Mucosa of stomach (tissue), 1 donor: ENCODE measurements around the gene NUB1.

Experiments
- H3K27me3 ChIP-seq: one replicate; pipeline ENCODE4 v1.7.0; 2013; ENCODE audit warnings: mild to moderate bottlenecking, low read length; ENCODE audit not compliant: control insufficient read depth, insufficient read depth
- H3K36me3 ChIP-seq: one replicate; pipeline ENCODE4 v1.7.0; 2013; ENCODE audit warnings: low read length; ENCODE audit not compliant: control insufficient read depth, insufficient read depth
- H3K4me1 ChIP-seq: one replicate; pipeline ENCODE4 v1.7.0; 2013; ENCODE audit warnings: mild to moderate bottlenecking, low read length; ENCODE audit not compliant: control insufficient read depth, insufficient read depth
- H3K4me3 ChIP-seq: one replicate; pipeline ENCODE4 v1.7.0; 2013; ENCODE audit warnings: low read length
- H3K9ac ChIP-seq: one replicate; pipeline ENCODE4 v1.7.0; 2013; ENCODE audit warnings: mild to moderate bottlenecking, low read length, moderate library complexity
- H3K9me3 ChIP-seq: one replicate; pipeline ENCODE4 v1.7.0; 2013; ENCODE audit warnings: mild to moderate bottlenecking, low read length, moderate library complexity; ENCODE audit not compliant: control insufficient read depth
- donor health status: Pancreatic carcinoma.

NUB1 gene

DNA sequence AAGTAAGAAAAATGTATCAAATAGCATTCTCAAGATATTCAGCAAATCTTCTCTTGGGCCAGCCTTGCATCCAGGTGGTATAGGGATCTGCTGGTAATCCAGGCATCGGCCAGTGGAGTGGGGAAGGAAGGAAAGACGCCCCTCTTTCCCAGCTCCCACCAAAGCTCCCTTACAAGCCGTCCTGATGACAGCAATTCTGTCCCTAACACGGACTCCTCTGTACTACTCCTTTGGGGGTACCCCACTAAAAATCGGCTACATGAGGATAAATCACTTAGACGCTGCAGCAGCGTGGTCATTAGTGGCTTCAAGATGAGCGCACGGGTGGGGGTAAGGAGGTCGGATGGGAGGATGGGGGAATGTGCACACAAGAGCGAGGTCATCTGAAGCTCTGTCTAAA lies 24.7 kb upstream of the NUB1 start:
- no peaks in the 10 kb centered on the region for H3K4me1 ChIP-seq
- H3K4me3 ChIP-seq = no peak overlapping the region
- H3K9ac ChIP-seq = no peak overlapping the region
- H3K27me3 ChIP-seq = no peaks in the 10 kb centered on the region
- H3K9me3 ChIP-seq = no peaks in the 10 kb centered on the region
- no peaks in the 10 kb centered on the region for H3K36me3 ChIP-seq

DNA sequence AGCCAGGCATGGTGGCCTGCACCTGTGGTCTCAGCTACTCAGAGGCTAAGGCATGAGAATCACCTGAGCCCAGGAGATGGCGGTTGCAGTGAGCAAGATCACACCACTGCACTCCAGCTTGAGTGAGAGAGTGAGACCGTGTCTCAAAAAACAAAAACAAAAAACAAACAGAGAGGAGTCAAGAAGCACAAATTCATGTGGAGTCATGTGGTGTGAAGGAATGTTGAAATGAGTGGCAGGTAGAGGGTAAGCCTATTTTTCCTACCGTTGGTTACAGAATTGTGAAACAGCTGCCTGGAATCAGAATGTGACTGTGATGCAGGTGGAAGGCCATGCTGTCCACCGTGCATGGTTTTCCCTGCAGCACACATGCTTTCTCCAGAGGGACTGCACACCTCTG lies 23.7 kb upstream of the NUB1 start:
- no peaks in the 10 kb centered on the region for H3K4me1 ChIP-seq
- no peaks in the 10 kb centered on the region for H3K36me3 ChIP-seq
- no peak overlapping the region for H3K4me3 ChIP-seq
- no peaks in the 10 kb centered on the region for H3K27me3 ChIP-seq
- H3K9me3 ChIP-seq = no peaks in the 10 kb centered on the region
- no peak overlapping the region for H3K9ac ChIP-seq

DNA sequence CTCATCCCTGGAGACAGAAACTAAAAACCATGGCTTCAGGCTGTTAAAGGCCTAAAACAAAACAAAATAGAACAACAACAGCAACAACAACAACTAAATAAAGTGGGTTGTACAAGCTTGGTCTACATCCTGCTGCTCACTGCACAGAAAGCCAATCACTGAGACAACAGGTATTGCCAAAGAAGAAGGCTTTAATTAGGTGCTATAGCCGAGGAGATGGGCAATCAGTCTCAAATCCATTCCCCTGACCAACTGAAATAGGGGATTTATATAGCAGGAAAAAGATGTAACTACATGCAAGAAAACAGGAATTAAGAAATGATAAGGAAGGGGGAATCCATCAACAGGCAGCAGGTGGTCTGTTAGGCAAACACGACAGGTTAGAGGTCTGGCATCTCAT lies 22.4 kb upstream of the NUB1 start:
- H3K9me3 ChIP-seq = no peaks in the 10 kb centered on the region
- no peaks in the 10 kb centered on the region for H3K4me1 ChIP-seq
- no peak overlapping the region for H3K9ac ChIP-seq
- H3K4me3 ChIP-seq = no peak overlapping the region
- no peaks in the 10 kb centered on the region for H3K27me3 ChIP-seq
- no peaks in the 10 kb centered on the region for H3K36me3 ChIP-seq

DNA sequence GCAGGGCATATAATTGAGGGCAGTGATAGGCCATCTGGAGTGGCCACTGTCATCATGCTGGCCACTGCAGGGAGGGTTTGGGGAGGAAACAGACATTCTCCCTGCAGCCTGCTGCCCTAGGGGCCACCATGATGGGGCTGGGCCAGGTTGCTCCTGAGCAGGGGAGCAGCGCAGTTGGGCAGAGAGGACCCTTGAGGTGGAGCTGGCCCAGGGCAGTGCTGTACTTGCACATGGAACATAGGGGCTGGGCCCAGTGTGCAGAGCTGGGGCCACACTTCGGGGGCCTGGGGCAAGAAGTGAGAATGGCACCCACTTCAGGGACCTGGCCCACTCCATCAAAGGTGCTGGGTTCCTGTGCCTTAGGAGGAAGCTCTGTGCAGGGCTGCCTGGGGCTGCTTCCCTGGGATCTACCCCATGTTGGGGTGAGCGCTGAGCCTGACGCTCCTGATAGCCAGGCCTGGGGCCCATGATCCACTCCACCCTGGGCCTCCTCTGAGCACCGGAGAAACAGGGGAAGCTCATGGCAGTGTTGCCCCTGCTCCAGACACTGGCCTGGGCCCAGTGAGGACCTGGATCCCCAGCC lies 21.3 kb upstream of the NUB1 start:
- no peak overlapping the region for H3K9ac ChIP-seq
- no peak overlapping the region for H3K4me3 ChIP-seq
- H3K36me3 ChIP-seq = no peaks in the 10 kb centered on the region
- no peaks in the 10 kb centered on the region for H3K9me3 ChIP-seq
- H3K4me1 ChIP-seq = no peaks in the 10 kb centered on the region
- no peaks in the 10 kb centered on the region for H3K27me3 ChIP-seq

DNA sequence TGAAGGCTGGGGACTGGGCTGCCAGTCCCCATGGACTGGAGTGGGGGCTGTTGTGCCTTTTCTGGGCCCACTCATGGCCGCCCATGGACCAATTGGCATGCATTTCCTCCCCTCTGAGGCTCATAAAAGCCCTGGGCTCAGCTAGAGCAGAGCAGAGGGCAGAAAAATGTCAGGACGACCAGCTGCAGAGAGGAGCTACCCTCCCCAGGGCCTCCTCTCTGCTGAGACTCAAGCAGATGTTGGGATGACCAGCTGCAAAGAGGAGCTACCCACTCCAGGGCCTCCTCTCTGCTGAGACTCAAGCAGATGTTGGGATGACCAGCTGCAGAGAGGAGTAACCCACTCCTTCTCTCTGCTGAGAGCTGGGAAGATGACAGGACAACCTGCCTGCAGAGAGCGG lies 20.3 kb upstream of the NUB1 start:
- Histone ChIP-seq H3K36me3 (no peaks in the 10 kb centered on the region), H3K27me3 (no peaks in the 10 kb centered on the region), H3K9me3 (no peaks in the 10 kb centered on the region), H3K4me3 (no peak overlapping the region), H3K4me1 (no peaks in the 10 kb centered on the region), H3K9ac (no peak overlapping the region)

DNA sequence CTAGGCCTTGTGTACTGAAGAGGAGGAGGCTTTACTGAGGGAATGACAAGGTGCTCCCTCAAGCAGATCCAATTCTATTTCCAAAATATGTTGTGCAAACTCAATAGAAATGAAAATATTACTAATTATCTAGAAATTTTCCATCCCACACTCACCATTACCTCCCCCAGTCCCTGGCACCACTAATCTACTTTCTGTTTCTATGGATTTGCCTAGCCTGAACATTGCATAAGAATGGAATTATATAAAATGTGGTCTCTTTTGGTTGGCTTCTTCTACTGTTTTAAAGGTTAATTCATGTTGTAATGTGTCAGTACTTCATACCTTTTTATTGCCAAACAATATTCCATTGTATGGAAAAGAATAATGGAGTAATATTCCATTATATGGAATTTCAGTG lies 18.7 kb upstream of the NUB1 start:
- Histone ChIP-seq H3K9ac (no peak overlapping the region), H3K4me1 (no peaks in the 10 kb centered on the region), H3K9me3 (no peaks in the 10 kb centered on the region), H3K4me3 (no peak overlapping the region), H3K27me3 (no peaks in the 10 kb centered on the region), H3K36me3 (no peaks in the 10 kb centered on the region)

DNA sequence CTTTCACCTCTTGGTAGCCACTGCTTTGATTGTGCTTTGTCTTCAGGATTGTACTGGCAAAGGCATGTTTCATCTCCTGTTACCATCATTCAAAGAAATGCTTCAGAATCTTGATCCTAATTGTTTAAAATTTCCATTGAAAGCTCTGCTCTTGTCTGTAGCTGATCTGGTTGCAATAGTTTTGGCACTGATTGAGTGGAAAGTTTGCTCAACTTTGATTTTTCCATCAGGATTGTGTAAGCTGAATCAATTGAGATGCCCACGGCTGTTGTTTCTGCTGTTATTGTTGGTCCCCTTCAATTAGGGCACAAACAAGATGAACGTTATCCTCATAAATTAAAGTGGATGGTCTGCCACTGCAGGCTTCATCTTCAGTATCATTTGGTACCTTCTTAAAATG lies 14.6 kb upstream of the NUB1 start:
- H3K4me3 ChIP-seq = no peak overlapping the region
- no peaks in the 10 kb centered on the region for H3K36me3 ChIP-seq
- no peak overlapping the region for H3K9ac ChIP-seq
- H3K9me3 ChIP-seq = no peaks in the 10 kb centered on the region
- H3K27me3 ChIP-seq = no peaks in the 10 kb centered on the region
- no peaks in the 10 kb centered on the region for H3K4me1 ChIP-seq

DNA sequence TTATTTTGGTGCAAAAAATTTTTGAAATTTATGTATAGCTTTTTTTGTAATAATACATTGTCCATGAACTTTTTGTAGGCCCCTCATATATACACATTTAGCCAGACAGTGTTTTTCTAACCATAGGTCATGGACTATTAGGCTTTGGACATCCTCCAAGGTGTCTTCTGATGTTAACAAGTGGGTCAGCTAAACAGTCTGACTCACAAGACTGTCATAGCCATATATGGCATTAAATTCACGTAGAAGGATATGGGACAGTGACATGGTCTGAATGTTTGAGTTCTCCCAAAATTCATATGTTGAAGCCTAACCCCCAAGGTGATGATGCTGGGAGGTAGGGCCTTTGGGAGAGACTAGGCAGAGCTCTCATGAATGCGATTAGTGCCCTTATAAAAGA lies 14.0 kb upstream of the NUB1 start:
- Histone ChIP-seq H3K9ac (no peak overlapping the region), H3K27me3 (no peaks in the 10 kb centered on the region), H3K36me3 (no peaks in the 10 kb centered on the region), H3K4me3 (no peak overlapping the region), H3K4me1 (no peaks in the 10 kb centered on the region), H3K9me3 (no peaks in the 10 kb centered on the region)

DNA sequence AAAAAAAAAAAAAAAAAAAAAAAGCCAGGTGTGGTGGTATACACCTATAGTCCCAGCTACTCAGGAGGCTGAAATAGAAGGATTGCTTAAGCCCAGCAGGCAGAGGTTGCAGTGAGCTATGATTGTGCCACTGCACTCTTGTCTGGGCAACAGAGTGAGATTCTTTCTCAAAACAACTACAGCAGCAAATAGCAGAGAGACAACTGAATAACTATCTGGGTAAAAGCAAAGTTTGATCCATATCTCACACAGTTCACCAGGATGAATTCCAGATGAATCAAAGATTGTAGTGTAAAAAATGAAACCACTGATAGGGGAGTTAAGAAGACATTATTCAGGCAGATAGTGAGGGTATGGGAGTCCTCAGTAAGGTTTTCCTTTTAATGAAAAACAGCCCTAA lies 11.4 kb upstream of the NUB1 start:
- no peak overlapping the region for H3K4me3 ChIP-seq
- H3K9me3 ChIP-seq = no peaks in the 10 kb centered on the region
- no peak overlapping the region for H3K9ac ChIP-seq
- H3K4me1 ChIP-seq = no peaks in the 10 kb centered on the region
- H3K36me3 ChIP-seq = no peaks in the 10 kb centered on the region
- no peaks in the 10 kb centered on the region for H3K27me3 ChIP-seq

DNA sequence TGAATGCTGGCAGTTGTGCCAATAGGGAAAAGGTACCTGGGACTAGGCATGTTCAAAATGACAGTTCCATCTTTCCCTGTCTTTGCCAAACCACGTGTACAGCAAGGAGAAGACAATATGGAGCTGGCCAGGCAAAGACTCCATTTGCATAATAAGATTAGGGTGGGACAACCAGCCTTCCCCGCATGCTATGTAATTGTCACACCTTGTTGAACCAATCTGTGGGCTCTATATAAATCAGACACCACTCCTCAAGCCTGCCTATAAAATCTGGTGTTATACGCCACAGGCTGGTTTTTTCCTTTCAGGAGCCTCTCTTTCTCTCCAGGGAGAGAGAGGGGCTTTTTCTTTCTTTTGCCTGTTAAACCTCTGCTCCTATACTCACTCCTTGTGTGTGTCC lies 11.0 kb upstream of the NUB1 start:
- Histone ChIP-seq H3K9me3 (no peaks in the 10 kb centered on the region), H3K36me3 (no peaks in the 10 kb centered on the region), H3K4me1 (no peaks in the 10 kb centered on the region), H3K4me3 (no peak overlapping the region), H3K27me3 (no peaks in the 10 kb centered on the region), H3K9ac (no peak overlapping the region)

DNA sequence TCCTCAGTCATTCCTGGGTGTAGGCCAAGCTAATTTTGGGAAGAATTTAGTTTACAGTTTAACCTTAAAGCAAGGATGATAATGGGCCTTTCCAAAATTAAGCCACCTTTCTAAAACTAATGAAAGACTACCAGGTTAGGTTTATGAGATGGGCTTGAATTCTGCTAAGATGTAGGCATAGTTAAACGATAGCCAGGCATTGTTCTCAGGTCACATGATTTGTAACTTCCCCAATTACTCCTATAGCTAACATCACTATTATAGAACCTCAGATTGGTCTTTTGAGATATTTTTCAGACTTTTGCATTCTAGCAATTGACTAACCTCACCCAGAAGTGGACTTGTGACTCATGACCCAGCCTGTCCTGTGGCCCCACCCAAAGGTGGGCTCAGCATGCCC lies 7.0 kb upstream of the NUB1 start:
- Histone ChIP-seq H3K36me3 (no peaks in the 10 kb centered on the region), H3K9me3 (no peaks in the 10 kb centered on the region), H3K9ac (no peak overlapping the region), H3K4me3 (no peak overlapping the region), H3K4me1 (no peaks in the 10 kb centered on the region), H3K27me3 (no peaks in the 10 kb centered on the region)

DNA sequence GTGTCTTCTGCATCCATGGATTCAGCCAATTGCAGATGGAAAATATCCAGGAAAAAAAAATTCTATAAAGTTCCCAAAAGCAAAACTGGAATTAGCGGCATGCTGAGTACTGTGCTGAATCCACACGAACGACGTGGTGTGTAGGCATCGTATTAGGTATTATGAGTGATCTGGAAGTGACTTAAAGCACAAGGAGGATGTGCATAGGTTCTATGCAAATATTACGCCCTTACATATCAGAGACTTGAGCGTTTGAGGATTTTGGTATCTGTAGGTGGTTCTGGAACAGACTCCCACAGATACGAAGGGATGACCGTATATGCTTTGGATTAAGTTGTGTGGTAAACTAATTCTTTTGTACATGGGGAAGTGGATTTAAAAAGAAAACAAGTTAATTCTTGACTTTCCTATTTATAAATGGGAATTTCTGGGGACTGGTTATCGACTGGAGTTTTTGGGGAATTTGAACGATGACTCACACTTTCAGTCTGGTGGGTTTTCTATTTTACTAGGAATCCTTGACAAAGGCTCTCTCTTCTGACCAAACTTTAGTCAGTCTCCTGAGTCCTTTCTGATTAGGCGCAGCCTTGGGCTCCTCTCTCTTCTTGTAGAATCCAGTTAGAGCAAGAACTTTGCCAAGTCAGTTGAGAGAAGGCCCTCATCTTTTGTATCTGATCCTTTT lies 5.4 kb upstream of the NUB1 start:
- no peaks in the 10 kb centered on the region for H3K9me3 ChIP-seq
- H3K4me3 ChIP-seq = no peak overlapping the region
- H3K27me3 ChIP-seq = no peaks in the 10 kb centered on the region
- H3K36me3 ChIP-seq = no peaks in the 10 kb centered on the region
- no peak overlapping the region for H3K9ac ChIP-seq
- H3K4me1 ChIP-seq = peaks cover 2% of the 10 kb centered on the region

DNA sequence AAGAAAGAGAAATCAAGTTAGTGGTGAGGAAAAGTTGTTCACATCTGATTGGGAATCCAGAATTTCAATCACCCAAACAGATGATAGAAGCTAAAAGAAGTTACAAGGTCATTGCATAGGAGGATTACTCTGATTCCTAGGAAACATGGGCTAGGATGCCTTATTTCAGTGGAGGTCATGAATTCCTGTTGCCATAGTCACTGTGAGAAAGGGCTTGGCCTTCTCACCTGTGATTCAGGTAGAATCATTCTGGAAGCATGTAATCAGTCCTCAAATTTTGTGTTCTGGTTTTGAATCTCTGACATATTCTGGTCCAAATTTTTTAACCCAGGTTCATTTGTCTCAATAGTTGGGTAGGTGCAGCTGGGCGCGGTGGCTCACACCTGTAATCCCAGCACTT lies 4.3 kb upstream of the NUB1 start:
- Histone ChIP-seq H3K9me3 (no peaks in the 10 kb centered on the region), H3K4me3 (no peak overlapping the region), H3K4me1 (peaks cover 4% of the 10 kb centered on the region), H3K9ac (no peak overlapping the region), H3K27me3 (no peaks in the 10 kb centered on the region), H3K36me3 (no peaks in the 10 kb centered on the region)
